Myocyte (in vitro differentiated cells): Measurements from ENCODE around the gene FAM184B. TPM values are rescaled to one million over a fixed set of nuclear protein-coding genes. Genes with fewer than 3 reads are reported as not detected.

Experiments
- DNase-seq: peaks from one replicate; pipeline ENCODE4 v3.0.0-alpha.2; 2012; ENCODE audit warnings: low read depth
- total RNA-seq: library from RNA; depleted of rRNA; stranded (reverse); fragments of >200 nt; gene quantifications from 2 replicates; pipeline ENCODE4 v1.2.3, GENCODE V29; 2014

Gene FAM184B
- total RNA-seq, 1 donor from 2014 or later: not detected

GRCh38 chr4:17778431-17778830, 3.0 kb downstream of the FAM184B start:
- no peak for DNase-seq

DNA sequence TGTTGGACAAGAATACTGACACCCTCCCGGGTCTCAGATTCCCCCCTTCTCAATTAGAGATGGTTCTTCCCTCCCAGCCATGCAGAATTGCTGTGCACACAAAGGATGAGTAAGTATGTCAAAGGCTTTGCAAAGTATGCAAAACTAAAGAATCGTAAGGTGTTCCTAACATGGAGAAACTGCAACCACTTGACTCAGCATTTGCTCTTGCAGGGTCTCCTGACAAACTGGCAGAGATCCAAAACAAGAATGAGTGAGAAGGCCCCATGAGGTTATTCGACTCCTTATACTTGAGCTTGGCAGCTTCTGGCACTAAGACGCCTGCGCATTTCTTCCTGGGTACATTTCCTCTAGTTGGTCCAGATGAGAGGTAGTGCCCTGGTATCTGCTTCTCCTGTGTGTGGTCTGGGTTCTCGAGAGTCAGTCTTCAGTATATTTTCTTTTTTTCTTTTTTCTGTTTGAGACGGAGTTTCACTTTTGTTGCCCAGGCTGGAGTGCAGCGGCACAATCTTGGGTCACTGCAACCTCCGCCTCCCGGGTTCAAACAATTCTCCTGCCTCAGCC, 8.2 kb downstream of the FAM184B start:
- DNase-seq: no peak

DNA sequence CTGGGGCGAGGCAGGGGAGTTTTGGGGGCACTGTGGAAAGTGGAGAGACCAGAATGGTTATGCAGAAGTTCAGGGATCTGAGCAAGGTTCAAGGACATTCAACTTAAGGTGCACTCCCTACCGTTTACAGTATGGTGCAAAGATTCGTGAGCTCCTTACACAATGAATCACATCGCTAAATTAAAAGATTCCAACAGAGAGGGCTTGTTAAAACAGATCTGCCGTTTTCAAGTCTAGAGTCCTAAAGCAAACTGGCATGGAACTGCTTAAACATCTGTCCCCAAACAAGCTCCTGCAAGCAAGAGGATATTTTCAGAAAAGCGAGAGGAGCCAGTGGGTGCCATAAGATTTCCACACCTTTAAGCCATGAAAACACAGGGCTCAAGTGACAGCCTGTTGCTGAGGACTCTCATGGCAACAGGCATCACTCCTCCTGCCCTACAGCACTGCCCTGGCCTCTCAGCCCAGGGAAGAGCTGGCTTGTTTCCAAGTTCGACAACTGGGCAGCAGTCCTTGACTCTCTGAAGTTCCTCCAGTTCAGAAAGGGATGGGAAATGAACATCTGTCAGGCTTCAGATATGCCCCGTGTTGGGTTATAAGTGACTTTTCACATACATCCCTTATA, 10.0 kb downstream of the FAM184B start:
- peak; percentile 55 for DNase-seq

- DNase-seq: no peak
These were observed 10.6 kb downstream of the FAM184B start for GRCh38 chr4:17770845-17771244.

DNA sequence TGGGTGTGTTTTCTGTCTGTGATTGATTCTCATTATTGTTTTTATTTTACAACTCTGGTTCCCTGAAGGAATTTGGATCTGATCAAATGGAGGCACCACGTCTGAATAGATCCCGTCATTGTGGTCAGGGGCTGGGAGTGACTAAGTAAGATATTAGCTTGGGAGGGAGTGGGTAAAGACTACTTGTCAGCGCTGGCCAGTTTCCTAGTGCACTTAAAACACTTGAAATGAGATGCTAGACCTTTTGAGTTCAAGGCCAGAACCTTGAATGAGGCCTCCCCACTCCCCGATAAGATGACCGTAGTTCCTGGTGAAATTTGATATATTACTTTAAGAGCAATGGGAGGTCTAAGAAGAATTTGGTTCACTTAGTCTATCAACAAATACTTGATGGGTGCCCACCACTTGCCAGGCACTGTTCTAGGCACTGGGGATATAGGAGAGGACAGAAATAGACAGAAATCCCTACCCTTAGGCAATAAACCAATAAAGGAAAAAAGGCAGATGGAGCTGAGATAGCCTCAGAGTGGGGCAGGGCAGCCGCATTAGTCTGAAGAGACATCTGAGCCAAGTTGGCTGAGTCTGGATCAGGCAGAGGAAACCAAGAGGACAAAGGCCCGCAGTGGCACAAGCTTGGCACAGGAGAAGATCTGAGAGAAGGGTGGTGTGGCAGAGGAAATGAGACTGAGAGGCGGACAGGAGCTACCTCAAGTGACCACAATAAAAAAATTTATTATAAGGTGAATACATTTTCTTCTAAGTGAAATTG, 11.8 kb downstream of the FAM184B start:
- no peak for DNase-seq

DNA sequence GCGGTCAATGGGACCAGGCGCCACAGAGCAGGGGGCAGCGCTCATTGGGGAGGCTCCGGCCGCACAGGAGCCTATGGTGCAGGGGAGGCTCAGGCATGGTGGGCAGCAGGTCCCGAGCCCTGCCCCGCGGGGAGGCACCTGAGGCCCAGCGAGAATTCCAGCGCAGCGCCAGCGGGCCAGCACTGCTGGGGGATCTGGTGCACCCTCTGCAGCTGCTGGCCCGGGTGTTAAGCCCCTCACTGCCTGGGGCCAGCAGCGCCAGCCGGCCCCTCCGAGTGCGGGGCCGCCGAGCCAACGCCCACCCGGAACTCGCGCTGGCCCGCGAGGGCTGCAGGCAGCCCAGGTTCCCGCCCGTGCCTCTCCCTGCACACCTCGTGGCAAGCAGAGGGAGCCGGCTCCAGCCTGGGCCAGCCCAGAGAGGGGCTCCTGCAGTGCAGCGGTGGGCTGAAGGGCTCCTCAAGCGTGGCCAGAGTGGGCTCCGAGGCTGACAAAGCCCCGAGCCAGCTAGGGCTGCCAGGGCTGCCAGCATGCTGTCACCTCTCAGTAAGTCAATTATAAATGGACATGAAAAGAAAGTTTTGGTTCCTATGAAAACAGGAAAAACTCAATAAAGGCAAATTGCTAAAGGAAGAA, 14.5 kb downstream of the FAM184B start:
- no peak for DNase-seq

GRCh38 chr4:17765514-17766286, 15.7 kb downstream of the FAM184B start:
- no peak for DNase-seq

DNA sequence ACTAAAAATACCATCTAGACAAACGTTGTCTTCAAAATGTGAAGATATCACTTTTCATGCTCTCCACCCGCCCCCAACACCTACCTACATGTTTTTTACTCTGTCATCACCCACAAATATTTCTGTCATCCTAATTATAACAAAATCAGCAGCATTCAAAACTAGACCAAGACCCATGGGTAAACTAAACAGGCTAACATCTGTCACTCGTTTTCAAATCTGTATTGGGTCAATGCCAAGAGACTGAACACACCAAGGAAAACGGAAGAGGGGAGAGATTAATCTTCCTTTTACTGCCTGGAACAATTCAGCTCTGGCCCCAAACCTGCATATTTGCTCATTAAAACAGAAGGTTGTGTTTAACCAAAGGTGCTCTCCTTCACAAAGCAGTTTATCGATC, 17.5 kb downstream of the FAM184B start:
- peak; percentile 22 for DNase-seq

DNA sequence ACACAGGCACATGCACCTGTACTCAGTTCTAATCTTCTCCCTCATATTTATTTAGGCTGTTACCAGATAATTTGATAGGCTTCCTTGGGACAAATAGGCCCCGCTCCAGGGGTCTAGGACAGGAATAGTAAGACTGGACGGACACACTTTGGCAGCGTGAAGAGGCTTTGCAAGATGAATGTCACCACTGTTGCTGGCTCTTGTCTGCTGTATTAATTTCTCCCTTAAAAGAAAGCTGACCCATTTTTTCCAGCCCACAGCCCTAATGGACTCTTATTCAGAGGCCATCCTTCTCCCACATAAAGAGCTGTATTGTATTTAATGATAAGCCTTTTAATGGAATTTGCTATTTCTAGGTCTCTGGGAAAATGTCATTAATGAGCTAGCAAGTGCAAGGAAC, 18.0 kb downstream of the FAM184B start:
- DNase-seq: no peak

DNA sequence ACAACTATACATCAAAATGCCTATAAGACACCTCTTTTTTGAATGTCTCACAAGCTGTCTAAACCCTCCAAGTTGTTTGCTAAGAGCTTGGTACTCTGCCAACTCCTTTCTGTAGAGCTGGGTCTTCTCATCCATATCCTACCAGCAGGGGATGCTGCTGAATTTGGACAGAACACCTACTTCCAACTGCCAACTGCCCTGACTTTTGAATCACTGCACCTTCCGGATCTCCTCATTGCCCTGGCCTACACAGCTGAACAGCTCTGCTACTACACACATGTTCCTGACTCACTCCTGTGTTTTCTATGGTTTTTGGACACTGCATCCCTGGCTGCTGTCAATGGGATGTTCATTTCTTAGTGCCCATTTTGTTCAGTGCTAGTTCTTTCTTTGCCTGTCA, 18.7 kb downstream of the FAM184B start:
- peak; percentile 18 for DNase-seq

DNA sequence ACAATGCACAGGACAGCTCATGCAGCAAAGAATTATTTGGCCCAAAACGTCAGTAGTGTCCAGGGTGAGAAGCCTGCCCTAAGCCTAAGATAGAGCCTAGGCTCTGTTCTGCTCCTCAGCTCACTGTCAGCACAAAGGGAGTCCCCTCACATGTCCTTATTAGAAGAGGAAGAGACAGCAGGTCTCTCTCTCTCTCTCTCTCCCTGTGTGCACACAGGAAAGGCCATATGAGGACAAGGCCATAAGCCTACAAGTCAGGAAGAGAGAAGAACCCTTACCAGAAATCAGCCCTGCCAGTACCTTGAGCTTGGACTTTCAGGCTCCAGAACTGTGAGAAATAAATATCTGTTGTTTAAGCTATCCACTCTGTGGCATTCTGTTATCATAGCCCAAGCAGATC, 20.4 kb downstream of the FAM184B start:
- no peak for DNase-seq

GRCh38 chr4:17760626-17761025, 20.8 kb downstream of the FAM184B start:
- no peak for DNase-seq

GRCh38 chr4:17758485-17758884, 22.9 kb downstream of the FAM184B start:
- no peak for DNase-seq

GRCh38 chr4:17757621-17758020, 23.8 kb downstream of the FAM184B start:
- no peak for DNase-seq

DNA sequence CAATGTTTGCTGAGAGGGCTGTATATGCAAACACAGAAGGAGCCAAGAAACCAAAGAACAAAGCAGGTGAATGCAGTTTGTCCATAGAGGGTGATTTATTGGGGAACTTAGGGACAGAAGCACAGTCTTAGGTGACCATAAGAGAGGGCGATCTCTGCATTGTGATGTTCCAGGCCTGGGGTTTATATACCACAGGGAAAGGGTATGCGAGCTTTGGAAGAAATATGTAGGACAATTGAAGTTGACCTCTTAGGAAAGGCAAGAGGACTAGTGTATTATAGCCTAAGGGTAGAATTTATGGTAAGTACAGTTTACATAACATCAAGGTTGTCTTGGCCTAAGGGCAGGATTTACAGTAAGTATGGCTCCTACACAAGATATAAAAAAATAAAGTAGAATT, 27.8 kb downstream of the FAM184B start:
- DNase-seq: no peak

GRCh38 chr4:17740702-17741101, 40.7 kb downstream of the FAM184B start:
- no peak for DNase-seq

DNA sequence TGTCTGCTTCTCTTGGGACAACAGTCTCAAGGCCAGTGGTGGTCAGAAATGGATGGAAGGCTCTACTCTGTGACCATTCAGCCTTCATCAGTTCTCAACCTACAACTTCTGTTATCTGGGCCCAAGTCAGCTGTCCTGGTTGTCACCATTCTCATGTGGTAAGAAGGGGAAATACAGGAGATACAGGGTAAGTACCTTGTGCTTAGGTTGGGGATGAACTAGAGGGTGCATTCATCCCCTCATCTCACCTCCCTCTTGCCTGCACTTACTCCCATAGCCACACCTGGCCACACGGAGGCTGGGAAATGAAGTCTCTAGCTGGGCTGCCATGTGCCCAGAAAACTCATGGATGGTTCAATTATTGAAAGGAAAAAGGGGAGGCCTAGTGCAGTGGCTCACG, 44.9 kb downstream of the FAM184B start:
- DNase-seq: no peak

GRCh38 chr4:17726911-17727310, 54.5 kb downstream of the FAM184B start:
- no peak for DNase-seq

GRCh38 chr4:17723648-17724047, 57.8 kb downstream of the FAM184B start:
- DNase-seq: no peak

DNA sequence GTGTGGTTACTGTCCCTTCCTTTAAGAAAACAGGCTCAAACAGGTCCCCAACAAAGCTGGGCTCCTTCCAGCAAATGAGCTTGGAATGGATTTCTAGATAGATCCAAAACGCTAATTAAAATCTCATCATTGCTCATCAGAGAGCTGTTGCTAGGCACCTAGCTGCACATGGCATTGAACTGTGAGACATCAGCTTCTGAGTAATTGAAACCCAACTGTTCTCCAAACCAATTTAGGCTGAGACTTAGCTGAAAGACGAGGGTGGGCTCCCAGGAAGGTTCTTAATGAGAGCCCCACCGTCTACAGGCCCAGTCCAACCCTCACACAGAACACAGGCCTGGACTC, 59.1 kb downstream of the FAM184B start:
- DNase-seq: no peak

GRCh38 chr4:17721496-17722355, 59.7 kb downstream of the FAM184B start:
- peak; percentile 15 for DNase-seq
